SK-N-SH (cell line): ENCODE measurements around the gene BBOF1.

Source experiments
- CHD2 ChIP-seq: fragments of 150-350 bp; IDR thresholded peaks from 2 replicates; pipeline ENCODE4 v1.6.1; 2018; ENCODE audit warnings: low read length; ENCODE audit not compliant: partially characterized antibody
- CTCF ChIP-seq: fragments of 200-600 bp; sonication (generic); IDR thresholded peaks from 2 replicates; pipeline ENCODE4 v1.6.1; 2017; ENCODE audit warnings: antibody characterized with exemption, mild to moderate bottlenecking, moderate library complexity
- ELF1 ChIP-seq: IDR thresholded peaks from 2 replicates; pipeline ENCODE4 v1.4.0; 2012
- EP300 ChIP-seq, 2 experiments: IDR thresholded peaks; 2 replicates each; pipeline versions ENCODE4 v1.4.0 to v1.6.1; 2012; ENCODE audit warnings: borderline replicate concordance in 1 of 2, low read depth in 1 of 2, low read length in 1 of 2
- EZH2phosphoT487 ChIP-seq: fragments of 200-600 bp; sonication (generic); IDR thresholded peaks from 2 replicates; pipeline ENCODE4 v1.6.1; 2017; ENCODE audit warnings: low read depth, mixed run types, mild to moderate bottlenecking, antibody characterized with exemption, moderate library complexity, borderline replicate concordance
- FOSL2 ChIP-seq: IDR thresholded peaks from 2 replicates; pipeline ENCODE4 v1.4.0; 2012; ENCODE audit warnings: low read depth, mild to moderate bottlenecking, moderate library complexity, borderline replicate concordance
- FOXM1 ChIP-seq: IDR thresholded peaks from 2 replicates; pipeline ENCODE4 v1.4.0; 2012; ENCODE audit warnings: low read depth, mild to moderate bottlenecking
- MAX ChIP-seq: IDR thresholded peaks from 2 replicates; pipeline ENCODE4 v1.4.0; 2012; ENCODE audit warnings: low read depth
- MEF2A ChIP-seq: IDR thresholded peaks from 2 replicates; pipeline ENCODE4 v1.4.0; 2012; ENCODE audit warnings: low read depth, borderline replicate concordance
- POLR2AphosphoS5 ChIP-seq: IDR thresholded peaks from 2 replicates; pipeline ENCODE4 v1.6.1; 2012; ENCODE audit warnings: low read depth, low read length
- RAD21 ChIP-seq: IDR thresholded peaks from 2 replicates; pipeline ENCODE4 v1.6.1; 2012; ENCODE audit warnings: mild to moderate bottlenecking, low read length
- REST ChIP-seq: IDR thresholded peaks from 2 replicates; pipeline ENCODE4 v1.6.1; 2012; ENCODE audit warnings: mild to moderate bottlenecking, low read depth, low read length, moderate library complexity
- RFX5 ChIP-seq: IDR thresholded peaks from 2 replicates; pipeline ENCODE4 v1.6.1; 2012; ENCODE audit warnings: mild to moderate bottlenecking, improper control_type of control experiment, low read length
- TAF1 ChIP-seq: IDR thresholded peaks from 2 replicates; pipeline ENCODE4 v1.6.1; 2012; ENCODE audit warnings: low read depth, mild to moderate bottlenecking, low read length, moderate library complexity, borderline replicate concordance

GRCh38 chr14:74022346-74022745, 3.2 kb downstream of the BBOF1 start:
- TF ChIP-seq FOSL2 (no peak), CTCF (no peak), RAD21 (no peak), CHD2 (no peak), EZH2phosphoT487 (no peak), POLR2AphosphoS5 (no peak), EP300 (IDR thresholded peaks at IDR 0.05; ENCODE audit: borderline replicate concordance in 1 of 2, low read depth in 1 of 2, low read length in 1 of 2) (no peak), MEF2A (no peak), TAF1 (no peak), ELF1 (no peak), FOXM1 (no peak), RFX5 (no peak), REST (no peak), MAX (no peak)
